Stimulated activated CD4-positive, alpha-beta T cell treated with anti-CD3 and anti-CD28 coated beads, TNF-alpha, amount 100 ng/mL, for 48 hours (primary cell): ENCODE results near the gene TGFBRAP1.
A peak's percentile ranks its signal among the peaks of the same experiment; 100 is the strongest.

ENCODE experiments used
- DNase-seq, 3 donors: peaks; one replicate each; pipeline ENCODE4 v3.0.0-alpha.2; 2020; ENCODE audit warnings: low read depth in 3 of 3

Gene TGFBRAP1, protein sequence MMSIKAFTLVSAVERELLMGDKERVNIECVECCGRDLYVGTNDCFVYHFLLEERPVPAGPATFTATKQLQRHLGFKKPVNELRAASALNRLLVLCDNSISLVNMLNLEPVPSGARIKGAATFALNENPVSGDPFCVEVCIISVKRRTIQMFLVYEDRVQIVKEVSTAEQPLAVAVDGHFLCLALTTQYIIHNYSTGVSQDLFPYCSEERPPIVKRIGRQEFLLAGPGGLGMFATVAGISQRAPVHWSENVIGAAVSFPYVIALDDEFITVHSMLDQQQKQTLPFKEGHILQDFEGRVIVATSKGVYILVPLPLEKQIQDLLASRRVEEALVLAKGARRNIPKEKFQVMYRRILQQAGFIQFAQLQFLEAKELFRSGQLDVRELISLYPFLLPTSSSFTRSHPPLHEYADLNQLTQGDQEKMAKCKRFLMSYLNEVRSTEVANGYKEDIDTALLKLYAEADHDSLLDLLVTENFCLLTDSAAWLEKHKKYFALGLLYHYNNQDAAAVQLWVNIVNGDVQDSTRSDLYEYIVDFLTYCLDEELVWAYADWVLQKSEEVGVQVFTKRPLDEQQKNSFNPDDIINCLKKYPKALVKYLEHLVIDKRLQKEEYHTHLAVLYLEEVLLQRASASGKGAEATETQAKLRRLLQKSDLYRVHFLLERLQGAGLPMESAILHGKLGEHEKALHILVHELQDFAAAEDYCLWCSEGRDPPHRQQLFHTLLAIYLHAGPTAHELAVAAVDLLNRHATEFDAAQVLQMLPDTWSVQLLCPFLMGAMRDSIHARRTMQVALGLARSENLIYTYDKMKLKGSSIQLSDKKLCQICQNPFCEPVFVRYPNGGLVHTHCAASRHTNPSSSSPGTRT

DNA sequence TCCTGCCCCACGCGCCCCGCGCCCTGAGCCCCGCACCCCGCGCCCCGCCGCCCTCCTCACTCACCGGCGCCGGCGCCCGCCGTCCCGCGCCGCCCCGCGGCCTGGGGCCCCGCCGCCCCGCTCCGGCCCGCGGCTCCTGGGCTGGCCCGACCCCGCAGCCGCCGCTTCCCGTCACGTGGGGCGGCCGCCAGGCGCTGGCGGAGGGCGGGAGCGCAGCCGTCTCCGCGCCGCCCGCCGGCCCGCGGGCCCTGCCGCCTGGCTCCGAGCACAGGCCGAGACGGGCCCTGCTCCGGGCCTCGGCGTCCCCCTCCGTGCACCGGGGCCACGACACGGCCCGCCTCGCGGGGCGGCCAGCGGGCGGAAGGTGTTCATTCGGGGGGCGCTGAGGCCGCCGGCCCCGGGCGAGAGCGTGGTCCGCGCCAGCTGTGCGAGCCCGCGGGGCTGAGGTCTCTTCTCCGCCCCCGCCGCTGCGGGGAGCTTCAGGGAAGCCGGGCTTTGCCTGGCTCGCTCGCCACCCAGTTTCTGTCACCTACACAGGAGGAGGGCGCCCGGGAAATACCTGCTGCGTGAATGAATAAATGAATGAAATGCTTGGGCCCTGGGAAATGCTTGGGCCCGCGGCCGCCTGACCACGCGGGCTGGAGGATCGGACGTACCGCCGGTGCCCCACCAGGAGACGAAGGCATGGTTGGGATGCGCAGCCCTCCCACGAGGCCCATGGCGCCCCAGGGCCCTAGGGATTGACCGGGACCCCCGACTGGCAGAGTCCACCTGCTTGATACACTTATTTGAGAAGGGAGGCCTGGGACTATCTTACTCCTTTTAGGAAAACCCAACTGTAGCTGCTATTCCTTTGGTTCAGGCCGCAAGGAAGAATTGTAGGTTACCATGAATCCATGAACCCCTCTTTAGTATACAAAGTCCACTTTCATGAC is at the start of gene TGFBRAP1:
Gene TGFBRAP1 (minus strand): TSS at position 175 of the 935 bp plus-strand sequence. CDS start 21,434 bp downstream, outside the sequence.
- DNase-seq, result peak in 1 of 3 donors; percentile 15

DNA sequence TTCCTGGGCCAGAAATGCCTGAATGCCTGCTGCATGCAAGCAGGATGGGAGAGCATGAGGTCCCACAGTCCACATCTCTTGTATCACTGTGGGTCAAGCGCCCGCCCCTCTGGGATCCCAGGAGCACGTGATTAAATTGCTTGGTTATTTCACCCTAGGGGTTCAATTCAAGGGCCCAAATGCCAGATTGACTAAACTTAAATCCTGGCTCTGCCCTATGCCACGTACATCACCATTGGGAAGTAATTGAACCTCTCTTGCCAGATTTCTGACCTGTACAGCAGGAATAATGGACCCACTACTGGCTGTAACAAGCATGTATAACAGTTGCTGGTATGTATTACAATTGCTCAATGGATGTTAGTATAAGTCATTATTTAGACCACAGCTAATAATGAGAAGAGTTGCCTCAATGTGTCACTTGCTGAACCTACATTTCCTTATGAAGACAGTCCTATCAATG is 49.4 kb upstream of the TGFBRAP1 start:
- no peak for DNase-seq

DNA sequence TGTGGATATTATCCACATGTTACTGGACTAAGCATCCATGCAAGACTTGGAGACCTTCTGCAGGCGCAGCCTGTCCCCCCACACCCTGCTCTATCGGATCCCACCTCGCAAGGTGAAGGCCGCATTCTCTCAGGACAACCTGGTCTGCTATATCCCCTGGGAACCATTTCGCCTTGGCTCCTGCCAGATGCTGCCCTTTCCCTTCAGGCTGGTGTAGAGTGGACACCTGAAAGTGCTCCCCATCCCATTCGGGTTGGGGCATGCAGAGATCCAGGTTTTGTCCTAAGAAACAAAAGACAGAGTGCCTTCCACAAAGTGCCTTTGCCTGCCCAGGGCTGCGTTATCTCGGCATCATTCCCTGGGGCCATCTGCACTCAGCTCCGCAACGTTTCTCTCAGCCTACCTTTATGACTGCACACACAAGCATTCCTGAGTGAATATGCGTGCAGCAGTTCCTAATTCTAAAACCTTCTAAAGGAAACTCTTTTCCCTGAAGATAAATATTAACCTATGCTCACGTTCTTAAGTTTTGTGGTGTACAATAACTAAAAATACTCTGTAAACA is 48.8 kb upstream of the TGFBRAP1 start:
- DNase-seq, result no peak

DNA sequence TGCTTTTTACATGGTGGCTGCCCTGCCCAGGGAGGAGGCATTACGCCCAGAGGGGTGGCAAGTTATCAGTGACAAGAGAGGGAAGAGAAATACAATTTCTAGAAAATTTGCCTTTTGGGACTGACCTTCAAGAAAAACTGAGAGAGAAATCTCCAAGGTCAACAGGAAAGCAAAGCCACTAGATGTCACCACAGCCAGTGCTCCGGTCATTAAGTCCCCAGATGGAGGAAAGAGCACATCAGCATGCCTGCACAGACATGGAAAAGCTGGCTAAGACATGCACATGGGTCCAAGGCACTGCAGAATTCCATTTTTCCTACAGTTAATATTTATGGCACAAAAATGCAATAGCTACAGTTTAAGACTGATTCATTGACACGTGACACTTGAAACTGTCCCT is 48.3 kb upstream of the TGFBRAP1 start:
- no peak for DNase-seq

DNA sequence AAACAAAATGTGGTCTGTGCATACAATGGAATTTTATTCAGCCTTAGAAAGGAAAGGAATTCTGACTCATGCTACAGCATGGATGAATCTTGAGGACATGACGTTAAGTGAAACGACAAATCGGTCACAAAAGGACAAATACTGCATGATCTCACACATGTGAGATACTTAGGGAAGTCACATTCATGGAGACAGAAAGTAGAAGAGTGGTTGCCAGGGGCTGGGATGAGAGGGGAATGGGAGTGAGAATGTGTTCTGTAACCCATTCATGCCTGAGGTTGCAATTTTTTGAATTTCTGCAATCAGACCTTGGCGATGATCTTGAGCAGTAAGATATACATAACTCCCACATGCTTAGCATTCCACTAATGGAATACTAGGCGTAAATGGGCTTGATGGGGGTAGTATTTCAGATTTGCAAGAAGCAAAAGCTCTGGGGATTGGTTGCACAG is 47.3 kb upstream of the TGFBRAP1 start:
- DNase-seq, result no peak

DNA sequence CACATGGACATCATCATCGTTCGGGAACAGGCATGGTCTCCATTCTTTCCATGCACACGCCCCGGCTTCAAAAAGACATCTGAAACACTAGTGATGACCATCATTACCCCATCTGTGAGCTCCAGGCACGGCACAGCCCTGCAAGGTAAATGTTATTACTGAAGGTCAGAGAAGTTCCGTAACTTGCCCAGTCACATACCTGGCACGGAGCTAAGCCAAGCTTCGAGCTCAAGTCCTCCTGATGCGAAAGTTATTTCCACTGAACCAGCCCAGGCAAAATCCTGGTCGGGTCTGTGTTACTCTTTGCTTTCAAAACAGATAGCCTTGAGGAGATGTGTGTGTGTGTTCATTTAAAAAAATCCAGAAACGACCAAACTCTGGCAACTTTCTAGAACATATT is 46.5 kb upstream of the TGFBRAP1 start:
- DNase-seq, result no peak

DNA sequence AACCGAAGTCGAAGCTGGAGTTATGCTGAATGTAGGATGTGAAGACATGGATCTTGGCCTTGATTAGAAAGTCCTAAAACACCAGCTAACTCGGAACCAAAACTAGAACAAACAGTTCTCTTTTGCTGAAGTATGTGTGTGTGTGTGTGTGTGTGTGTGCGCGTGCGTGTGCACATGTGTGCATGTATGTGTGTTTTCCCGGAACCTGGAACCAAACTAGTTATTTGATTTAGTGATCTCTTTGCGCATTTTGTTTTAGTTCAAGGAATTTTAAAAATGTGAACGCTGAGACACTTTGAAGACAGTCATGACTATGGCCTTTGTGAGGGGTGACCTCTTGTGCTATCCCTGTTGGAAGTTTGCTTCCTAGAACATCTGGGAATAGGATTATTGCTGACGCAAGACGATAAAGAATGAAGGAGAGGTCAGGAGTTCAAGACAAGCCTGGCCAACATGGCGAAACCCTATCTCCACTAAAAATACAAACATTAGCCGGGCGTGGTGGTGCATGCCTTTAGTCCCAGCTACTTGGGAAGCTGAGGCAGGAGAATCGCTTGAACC is 45.5 kb upstream of the TGFBRAP1 start:
- DNase-seq, result no peak

DNA sequence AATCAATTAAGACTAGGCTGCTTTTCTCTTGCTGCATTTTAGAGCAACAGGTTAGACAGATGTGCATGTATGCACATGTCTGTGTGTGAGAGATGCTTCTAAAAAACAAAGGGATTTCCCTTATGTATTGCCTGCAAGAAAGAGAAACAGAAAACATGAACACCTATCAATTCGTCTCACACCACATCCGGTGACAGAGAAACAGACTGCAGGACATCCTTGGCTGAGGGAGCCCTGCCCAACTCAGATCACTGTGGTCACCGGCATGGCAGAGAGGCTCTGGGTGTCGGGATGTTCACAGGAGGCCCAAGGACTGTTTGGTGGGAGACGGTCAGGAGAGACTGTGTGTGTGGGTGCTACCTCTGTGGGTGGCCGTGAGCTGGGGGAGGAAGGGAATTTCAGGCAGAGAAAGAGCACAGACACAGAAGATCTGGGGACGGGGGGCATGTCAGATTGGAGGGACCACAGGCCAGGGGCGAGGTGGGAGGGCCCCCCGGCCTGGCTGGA is 44.4 kb upstream of the TGFBRAP1 start:
- no peak for DNase-seq

DNA sequence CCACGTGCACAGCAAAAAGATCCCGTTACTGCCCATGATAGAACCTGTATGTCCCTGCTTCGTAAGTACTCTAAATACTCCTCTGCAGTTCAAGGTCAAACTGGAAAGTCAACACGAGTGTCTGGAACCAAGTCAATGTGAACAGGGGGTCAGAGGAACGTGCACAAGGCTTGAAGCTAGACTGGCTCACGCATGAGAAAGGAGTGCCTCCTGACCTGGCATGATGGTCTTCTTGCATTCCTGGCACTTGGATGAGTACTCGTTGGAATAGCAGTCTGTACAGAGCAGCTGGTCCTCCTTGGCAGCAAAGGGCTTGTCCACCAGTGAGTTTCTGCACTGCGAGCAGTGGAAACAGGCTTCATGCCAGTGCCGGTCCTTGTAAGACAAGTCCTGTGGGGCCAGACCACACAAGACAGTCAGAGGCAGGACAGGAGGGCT is 43.8 kb upstream of the TGFBRAP1 start:
- DNase-seq, result no peak

DNA sequence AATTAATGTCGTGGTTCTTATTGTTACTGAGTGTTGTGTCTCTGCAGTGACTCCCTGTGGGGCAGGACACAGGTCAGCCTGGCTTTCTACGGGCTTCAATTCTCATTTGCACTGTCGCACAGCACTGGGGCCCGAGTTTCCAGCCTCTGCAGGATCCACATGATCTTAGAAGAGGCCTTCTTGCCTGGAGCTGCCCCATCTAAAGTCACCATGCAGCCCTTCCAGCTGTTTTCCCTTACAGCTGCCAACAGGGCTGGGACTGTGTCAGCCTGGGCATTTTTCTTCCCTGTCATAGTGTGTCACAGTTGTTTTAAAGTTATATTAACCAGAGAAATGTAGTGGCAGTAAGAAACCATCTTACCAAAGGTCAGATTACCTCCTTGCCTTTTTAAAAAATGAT is 42.3 kb upstream of the TGFBRAP1 start:
- DNase-seq, result no peak

DNA sequence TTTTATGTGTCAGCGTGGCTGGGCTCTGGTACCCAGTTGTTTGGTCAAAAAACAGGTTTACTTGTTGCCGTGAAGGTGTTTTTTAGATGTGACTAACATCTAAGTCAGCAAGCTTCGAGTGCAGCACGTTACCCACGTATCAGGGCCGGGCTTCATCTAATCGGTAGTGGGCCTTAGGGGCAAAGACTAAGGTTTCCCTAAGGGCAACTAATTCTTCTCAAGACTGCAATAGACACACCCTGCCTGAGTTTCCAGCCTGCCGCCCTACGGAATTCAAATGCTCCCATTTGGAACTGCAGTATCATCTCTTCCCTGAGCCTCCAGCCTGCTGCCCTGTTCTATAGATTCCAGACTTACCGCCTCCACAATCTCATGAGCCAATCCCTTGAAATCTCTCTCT is 41.6 kb upstream of the TGFBRAP1 start:
- DNase-seq, result no peak

DNA sequence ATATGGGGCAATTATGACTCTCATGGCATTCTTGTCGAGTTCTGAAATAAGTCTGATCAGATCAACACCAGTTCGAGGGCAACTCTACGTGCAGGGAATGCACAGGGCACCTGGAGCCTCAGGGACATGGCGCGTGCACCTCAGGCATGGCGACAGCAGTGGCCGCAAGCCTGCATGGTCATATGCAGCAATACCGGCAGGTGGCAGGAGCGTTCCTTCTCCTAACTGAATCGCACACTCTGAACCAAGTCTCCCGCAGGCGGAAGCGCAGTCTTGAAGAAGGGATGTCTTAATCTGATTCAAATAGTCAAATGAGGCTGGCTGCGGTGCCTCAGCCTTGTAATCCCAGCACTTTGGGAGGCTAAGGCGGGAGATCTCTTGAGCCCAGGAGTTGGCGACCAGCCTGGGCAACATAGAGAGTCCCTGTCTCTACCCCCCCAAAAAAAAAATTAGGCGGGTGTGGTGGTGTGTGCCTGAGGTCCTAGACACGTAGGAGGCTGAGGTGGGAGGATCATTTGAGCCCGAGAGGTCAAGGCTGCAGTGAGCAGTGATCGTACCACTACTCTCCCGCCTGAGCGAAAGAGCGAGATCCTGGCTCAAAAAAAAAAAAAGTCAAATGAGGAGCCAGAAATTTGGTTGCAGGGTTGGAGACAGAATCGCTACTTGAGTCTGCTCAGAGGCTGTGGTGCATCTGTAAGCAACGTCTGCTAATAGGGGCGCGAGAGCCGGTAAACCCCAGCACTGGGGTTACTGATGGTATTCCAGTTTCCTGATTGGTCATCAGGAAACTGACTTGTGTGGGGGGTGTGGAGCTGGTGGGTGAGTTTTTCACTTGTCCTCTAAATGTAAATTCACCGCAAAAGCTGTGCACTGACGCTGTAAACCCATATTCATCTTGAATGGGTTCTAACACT is 40.5 kb upstream of the TGFBRAP1 start:
- DNase-seq, result peak; percentile 76 to 81 (median 79)

DNA sequence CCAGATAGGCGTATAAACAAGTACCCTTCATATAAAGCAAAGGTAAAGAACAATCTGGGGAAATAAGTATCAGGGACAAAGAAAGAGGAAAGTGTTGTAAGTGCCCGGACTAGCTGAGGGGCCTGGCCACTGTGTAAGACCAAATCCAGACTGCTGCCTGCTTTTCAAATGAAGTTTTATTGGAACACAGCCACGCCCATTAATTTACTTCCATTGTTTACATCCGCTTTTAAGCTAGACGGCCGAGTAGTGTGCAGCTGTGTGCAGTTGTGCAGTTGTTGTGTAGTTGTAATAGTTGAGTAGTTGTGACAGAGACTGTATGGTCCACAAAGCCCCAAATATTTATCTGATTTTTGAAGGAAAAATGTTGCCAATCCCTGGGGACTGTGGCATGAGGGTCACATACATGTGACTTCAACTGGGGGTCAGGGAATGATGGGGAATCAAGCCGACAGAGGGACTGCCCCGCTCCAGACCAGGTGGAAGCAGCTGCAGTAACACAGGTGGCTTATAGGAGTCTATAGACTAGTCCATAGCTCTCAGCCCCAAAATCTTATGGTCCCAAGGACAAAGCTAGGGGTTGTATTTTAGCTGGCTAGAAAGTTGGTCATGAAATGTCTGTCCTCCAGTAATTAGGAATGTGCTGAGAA is 39.3 kb upstream of the TGFBRAP1 start:
- no peak for DNase-seq

DNA sequence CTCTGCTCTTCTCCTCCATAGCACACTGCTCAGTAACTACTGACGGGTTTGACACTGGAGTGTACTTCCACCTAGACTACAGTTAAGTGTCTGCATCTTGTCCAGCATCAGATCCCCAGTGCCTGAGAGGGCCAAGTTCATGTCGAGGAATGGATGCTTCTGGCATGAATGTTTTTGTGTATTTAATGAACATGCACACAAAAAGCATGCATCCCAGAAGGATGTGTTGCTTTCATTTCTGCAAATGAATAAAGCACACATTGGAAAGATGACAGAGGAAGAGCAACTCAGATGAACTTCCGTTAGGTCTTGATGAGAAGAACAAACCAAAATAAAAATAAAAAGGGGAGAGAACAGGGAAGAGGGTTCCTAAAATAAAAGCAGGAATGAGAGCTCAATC is 35.7 kb upstream of the TGFBRAP1 start:
- no peak for DNase-seq

DNA sequence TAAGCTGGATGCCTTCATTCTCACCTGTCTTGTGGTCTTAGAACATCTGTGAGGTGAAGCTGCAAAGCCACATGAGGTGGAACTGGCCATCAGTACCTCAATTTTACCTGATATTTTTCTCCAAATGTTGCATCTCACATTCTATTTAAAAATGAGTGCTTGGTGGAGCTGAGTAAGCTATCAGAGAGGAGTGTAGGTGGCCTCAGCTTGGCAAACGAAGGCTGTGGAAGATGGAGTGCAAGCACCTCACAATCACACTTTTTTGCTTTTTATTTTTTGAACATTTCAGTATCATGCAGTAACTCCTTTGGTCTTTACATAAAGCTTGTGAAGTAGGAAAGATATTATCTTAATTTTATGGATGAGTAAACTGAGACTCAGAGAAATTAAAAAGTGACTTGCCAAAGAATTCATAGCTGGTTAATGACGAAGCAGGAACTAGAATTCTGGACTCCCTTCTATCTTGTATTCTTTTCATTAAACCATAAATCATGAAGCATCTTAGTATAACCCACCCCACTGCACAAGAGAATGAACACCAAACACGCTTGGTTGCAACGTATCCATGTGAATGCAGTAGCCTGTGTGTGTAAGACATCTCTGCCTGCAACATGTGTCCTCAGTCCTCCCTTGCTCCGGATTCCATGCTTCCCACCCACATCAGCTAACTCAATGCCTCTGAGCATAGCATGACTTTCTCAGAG is 35.1 kb upstream of the TGFBRAP1 start:
- DNase-seq, result no peak

DNA sequence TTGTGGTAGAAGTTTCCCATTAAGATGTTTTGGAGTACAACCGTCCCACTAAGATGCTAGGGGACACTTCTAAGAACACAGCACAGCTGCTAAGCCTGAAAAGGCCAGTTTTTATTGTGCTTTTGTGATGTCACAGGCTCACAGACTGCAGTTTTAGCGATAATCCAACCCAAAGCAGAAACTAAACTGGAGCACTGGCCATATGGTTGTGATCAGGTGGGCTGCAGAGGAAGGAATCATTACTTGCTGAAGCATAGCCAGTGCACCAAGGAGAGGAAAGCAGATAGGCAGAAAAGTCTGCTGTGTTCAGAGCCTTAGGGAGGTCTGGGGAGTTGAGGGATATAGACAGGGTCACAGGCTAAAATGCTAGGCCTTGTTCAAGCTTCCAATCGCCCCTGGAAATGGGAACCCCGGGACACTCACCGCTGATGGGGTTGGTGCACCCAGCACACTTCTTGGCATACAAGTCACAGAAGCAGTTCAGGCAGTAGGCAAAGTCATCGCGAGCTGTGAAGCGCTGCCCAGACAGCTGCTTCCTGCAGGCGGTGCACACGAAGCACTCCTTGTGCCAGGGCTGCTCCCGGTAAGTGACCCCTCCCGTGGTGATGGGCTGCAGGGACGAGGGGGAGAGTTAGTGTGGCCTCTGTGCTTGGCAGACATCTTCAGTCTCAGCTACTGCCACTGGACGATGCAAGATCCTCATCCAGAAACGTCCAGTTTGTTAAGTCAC is 33.5 kb upstream of the TGFBRAP1 start:
- no peak for DNase-seq

DNA sequence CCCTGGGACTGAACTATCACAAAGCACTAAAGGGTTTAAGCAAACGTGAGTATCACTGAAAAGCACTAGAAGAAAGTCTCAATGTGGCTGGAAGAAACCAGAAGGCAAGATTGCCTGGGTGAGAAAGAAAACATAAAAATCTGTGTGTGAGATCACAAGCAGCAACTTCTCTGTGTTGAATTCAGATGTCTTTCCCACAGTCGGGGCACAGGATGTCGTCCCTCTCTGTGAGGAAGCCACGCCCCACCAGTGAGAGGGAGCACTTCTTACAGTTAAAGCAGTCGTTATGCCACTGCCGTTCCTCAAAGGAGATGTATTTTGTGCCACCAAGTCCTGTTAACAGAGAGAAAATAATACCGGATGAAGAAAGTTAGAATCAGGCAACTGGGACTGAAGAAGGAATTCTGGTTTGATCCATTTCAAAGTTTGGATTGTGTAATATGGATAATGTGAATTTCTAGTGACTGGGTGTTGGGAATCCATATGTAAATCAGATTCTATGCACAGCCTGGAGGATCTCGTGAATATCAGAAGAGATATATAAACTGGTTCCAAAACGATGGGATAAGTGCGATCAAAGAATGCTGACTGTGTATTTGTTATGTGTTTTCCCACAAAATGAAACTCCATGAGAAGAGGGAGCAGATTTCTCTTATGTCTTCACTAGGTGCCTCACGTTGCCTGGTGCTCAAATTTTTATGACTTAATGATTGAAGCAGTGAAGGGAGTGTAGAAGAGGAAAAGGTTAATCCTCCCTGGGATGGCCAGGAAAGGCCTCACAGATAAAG is 31.8 kb upstream of the TGFBRAP1 start:
- peak in 1 of 3 donors; percentile 8 for DNase-seq
